ENCODE data around the gene NAA10. TPM values are rescaled to one million over a fixed set of nuclear protein-coding genes. Genes with fewer than 3 reads are reported as not detected.
"Not testable (repeated sequence)": the region's sequence is repeated elsewhere in the genome, so short reads cannot be mapped to it uniquely, and the experiment has no call there.

NAA10 gene
- 100 to 1,000 TPM in 2 of 8 experiments, 10 to 100 TPM in 6; 48.3 to 121 (median 71.4) TPM for total RNA-seq

DNA sequence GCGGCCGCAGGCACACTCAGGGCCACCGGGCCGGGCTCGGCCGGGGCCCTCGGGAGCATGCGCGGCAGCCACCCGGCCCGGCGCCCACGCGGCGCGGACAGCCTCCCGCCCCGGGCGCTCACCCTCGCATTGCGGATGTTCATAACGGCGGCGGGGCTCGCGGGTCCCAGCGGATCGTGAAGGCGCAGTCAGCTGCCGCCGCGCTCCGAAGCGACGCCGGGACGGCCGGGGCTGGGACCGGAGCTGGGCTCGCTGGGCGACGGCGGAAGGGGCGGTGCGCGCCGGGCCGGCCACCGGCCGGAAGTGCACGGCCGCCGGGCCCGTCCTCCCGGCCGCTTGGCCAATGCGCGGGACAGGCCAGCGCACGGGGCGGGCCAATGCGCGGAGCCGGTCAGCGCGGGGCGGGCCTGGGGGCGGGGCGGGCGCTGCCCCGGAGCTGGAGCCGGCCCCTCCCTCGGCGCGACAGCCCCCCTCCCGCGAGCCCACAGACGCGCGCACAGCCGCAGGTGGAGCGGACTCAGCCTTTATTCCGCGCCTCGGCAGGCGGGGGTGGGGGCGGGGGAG is at the start of gene NAA10:
Gene NAA10, minus strand, starts transcription at position 276 of the 564 bp plus-strand sequence. Its CDS starts 133 bp downstream, at position 143.
- Histone ChIP-seq H3K4me1 (replicated peaks in 1 of 2) (peaks cover 6 to 7% of the 10 kb centered on the region in 2 donors), H3K4me3 (peak within 1 kb of the TSS; percentile 64 to 96 (median 88)), H3K27ac (peak within 1 kb of the TSS; percentile 68 to 83)
- ATAC-seq (replicated peaks in 6 of 8) = peak; percentile 89 to 98 (median 97)
- no CpG with 5 or more reads among the region's 87 CpGs for WGBS, 10 experiments
- in situ Hi-C loops (cut with MboI; ENCODE audit: low pct_unique_long_range_greater_than_20kb in 2 of 9, low sequenced_read_pairs in 9 of 9, unreplicated experiment in 9 of 9) = no loop called here

DNA sequence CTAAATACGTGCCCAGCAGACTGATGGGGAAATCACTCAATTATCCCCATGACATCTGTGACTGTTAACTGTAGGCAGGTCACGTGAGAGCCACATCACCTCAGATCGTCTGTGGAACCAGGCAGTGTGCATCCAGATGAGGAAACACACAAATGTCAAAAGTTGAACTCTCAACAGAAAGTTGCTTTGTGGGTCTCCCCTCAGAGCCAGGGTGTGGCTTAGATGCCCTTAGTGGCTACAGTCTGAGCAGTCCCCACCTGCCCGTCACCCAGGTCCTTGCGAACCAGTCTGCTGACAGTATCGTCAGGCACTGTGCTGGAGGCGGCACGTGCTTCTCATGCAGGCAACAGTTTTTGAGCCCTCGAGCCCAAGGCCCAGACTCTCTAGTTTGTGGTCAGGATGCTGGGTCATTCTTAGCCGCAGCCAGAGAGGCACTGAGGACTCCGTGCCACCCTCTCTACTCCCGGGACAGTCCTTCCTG is 48.5 kb upstream of the NAA10 start:
- WGBS, 10 experiments = 20% methylated on average over 1 of the region's 12 CpGs; no CpG with 5 or more reads in 9 of the 10 experiments
- H3K4me3 ChIP-seq = no peak overlapping the region
- no peak for ATAC-seq (replicated peaks in 6 of 8)
- H3K27ac ChIP-seq = no peak overlapping the region
- H3K4me1 ChIP-seq (replicated peaks in 1 of 2) = peaks cover 11 to 21% of the 10 kb centered on the region in 2 donors
- in situ Hi-C loops (cut with MboI; ENCODE audit: low pct_unique_long_range_greater_than_20kb in 2 of 9, low sequenced_read_pairs in 9 of 9, unreplicated experiment in 9 of 9) = no loop called here

DNA sequence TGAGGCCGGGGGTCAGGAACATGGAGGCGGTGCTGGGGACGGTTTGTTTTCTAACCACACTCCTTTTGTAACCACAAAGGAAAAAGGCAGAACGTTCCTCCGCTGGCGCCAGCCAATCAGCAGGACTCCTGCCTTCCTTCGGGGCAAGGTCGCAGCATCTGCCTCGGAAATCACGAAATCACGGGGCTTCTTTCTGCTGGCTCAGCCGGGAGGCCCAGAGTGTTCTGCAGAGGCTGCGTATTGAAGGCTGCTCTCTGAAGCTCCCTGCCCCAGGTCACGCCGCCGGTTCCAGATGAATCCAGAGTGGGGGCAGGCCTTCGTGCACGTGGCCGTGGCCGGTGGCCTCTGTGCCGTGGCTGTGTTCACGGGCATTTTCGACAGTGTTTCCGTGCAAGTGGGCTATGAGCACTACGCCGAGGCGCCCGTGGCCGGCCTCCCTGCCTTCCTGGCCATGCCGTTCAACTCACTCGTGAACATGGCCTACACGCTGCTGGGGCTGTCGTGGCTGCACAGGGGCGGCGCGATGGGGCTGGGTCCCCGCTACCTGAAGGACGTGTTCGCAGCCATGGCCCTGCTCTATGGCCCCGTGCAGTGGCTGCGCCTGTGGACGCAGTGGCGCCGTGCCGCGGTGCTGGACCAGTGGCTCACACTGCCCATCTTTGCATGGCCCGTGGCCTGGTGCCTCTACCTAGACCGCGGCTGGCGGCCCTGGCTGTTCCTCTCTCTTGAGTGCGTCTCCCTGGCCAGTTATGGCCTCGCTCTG is 47.1 kb upstream of the NAA10 start:
- ATAC-seq (replicated peaks in 6 of 8) = peak in 4 of 8 experiments; percentile 32 to 45 (median 40)
- 50 to 58% methylated on average over 1 to 3 of the region's 52 CpGs; no CpG with 5 or more reads in 8 of the 10 experiments for WGBS, 10 experiments
- no peak overlapping the region for H3K4me3 ChIP-seq
- H3K27ac ChIP-seq = peak overlapping the region in 1 of 2 donors; percentile 75
- peaks cover 11 to 21% of the 10 kb centered on the region in 2 donors for H3K4me1 ChIP-seq (replicated peaks in 1 of 2)
- in situ Hi-C loops (cut with MboI; ENCODE audit: low pct_unique_long_range_greater_than_20kb in 2 of 9, low sequenced_read_pairs in 9 of 9, unreplicated experiment in 9 of 9) = no loop called here

DNA sequence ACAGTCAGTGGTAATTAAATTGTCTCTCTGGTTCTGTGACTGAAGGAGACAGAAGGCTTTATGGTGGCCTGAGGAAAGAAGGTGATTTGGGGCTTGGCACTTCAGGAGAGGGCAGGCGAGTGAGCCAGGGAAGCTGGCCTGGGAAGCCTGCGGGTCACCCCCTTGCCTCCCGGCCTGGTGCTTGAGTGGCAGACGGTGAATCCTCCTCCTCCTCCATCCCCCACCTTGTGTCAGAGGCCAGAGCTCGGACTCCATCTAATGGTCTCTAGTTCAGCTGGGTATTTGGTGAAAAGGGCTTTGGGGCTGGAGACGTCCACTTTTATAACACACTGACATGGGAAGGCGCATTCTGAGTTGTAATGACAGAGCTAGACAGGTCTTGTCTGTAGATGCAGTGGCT is 46.4 kb upstream of the NAA10 start:
- Histone ChIP-seq H3K27ac (peak overlapping the region in 1 of 2 donors; percentile 75), H3K4me3 (no peak overlapping the region), H3K4me1 (replicated peaks in 1 of 2) (peaks cover 11 to 21% of the 10 kb centered on the region in 2 donors)
- in situ Hi-C loops (cut with MboI; ENCODE audit: low pct_unique_long_range_greater_than_20kb in 2 of 9, low sequenced_read_pairs in 9 of 9, unreplicated experiment in 9 of 9) = no loop called here
- peak in 1 of 8 experiments; percentile 15 for ATAC-seq (replicated peaks in 6 of 8)
- 37 to 100% (median 70%) methylated on average over 1 to 2 of the region's 7 CpGs; no CpG with 5 or more reads in 6 of the 10 experiments for whole genome bisulfite sequencing, 10 experiments

DNA sequence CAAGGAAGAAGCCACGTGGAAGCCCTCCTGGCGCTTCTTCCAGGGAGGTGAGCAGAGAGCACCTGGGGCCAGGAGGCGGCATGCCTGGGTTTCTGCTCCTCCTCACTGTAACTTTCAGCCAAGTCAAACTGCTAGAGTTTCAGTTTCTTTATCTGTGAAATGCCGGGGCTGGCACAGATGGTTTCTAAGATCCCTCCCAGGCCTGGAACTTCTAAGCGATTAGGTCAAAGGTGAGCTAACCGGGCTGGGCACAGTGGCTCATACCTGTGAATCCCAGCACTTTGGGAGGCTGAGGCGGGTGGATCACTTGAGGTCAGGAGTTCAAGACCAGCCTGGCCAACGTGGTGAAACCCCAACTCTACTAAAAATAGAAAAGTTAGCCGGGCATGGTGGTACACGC is 45.6 kb upstream of the NAA10 start:
- in situ Hi-C loops (cut with MboI; ENCODE audit: low pct_unique_long_range_greater_than_20kb in 2 of 9, low sequenced_read_pairs in 9 of 9, unreplicated experiment in 9 of 9); H3K4me3 ChIP-seq; ATAC-seq (replicated peaks in 6 of 8); H3K27ac ChIP-seq: not testable (repeated sequence)
- peaks cover 6 to 15% of the 10 kb centered on the region in 2 donors for H3K4me1 ChIP-seq (replicated peaks in 1 of 2)
- WGBS, 10 experiments = no CpG with 5 or more reads among the region's 10 CpGs

DNA sequence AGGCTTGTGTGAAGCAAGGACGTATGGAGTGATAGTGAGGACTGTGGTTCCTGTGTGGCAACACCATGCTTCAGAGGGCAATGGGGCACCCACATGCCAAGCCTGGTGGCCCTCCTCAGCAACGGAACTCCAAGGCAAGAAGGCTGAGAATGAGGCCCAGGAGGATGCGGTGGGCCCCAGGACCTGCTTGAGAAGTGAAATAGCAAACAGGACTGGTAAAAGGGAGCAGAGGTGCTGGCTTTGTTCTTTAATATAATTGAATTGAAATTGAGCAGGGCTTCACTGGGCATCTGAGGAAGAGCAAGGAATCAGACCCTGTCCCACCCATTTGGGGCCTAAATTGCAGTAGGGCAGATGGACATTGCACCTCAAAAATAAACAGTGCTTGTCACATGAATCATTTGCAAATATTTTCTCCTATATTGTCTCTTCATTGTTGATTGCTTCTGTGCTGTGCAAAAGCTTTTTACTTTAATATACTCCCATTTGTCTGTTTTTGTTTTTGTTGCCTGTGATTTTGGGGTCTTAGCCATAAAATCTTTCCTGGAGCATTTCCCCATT is 40.0 kb upstream of the NAA10 start:
- Histone ChIP-seq H3K27ac (peak overlapping the region in 1 of 2 donors; percentile 100), H3K4me3 (no peak overlapping the region), H3K4me1 (replicated peaks in 1 of 2) (peaks cover 11 to 13% of the 10 kb centered on the region in 2 donors)
- no peak for ATAC-seq (replicated peaks in 6 of 8)
- WGBS, 10 experiments = 56% methylated on average over 2 of the region's 3 CpGs; no CpG with 5 or more reads in 9 of the 10 experiments
- in situ Hi-C loops (cut with MboI; ENCODE audit: low pct_unique_long_range_greater_than_20kb in 2 of 9, low sequenced_read_pairs in 9 of 9, unreplicated experiment in 9 of 9) = no loop called here

DNA sequence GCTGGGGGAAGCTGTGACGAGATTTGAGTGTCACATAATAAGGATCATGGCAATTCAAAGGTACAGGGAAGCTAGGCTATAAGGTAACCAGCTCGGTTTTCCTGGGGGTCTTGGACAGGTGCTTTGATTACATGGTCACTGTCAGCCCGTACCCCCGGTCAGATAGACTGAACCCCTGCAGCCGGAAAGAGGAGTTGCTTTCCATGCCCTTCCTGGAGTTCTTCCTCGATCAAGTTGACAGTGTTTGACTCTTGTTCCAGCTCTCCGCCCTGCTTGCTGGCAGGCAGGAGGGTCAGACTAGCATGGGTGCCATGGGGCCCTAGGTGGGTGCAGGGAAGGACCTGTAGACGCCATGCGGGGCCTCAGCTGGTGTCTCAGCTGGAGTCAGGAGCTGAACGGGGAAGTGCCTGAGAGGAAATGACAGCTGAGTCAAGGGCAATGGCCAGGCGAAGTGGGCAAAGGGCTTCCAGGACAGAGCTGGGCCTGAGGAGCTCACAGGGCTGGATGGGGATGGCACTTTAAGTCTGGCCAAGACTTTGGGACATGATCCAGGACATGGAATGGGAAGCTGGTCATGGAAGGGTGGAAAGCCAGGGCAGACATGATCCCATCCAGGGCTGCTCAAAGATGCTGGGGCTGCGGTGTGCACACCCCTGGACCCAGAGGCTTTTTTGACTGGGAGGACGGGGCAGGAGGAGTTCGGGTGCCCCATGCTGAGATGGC is 39.3 kb upstream of the NAA10 start:
- WGBS, 10 experiments = 22 to 85% (median 70%) methylated on average over 1 to 6 of the region's 14 CpGs; no CpG with 5 or more reads in 6 of the 10 experiments
- in situ Hi-C loops (cut with MboI; ENCODE audit: low pct_unique_long_range_greater_than_20kb in 2 of 9, low sequenced_read_pairs in 9 of 9, unreplicated experiment in 9 of 9) = no loop called here
- peak overlapping the region; percentile 99 to 100 for H3K27ac ChIP-seq
- peak overlapping the region in 1 of 5 donors; percentile 93 for H3K4me3 ChIP-seq
- no peak for ATAC-seq (replicated peaks in 6 of 8)
- H3K4me1 ChIP-seq (replicated peaks in 1 of 2) = peaks cover 11 to 13% of the 10 kb centered on the region in 2 donors

DNA sequence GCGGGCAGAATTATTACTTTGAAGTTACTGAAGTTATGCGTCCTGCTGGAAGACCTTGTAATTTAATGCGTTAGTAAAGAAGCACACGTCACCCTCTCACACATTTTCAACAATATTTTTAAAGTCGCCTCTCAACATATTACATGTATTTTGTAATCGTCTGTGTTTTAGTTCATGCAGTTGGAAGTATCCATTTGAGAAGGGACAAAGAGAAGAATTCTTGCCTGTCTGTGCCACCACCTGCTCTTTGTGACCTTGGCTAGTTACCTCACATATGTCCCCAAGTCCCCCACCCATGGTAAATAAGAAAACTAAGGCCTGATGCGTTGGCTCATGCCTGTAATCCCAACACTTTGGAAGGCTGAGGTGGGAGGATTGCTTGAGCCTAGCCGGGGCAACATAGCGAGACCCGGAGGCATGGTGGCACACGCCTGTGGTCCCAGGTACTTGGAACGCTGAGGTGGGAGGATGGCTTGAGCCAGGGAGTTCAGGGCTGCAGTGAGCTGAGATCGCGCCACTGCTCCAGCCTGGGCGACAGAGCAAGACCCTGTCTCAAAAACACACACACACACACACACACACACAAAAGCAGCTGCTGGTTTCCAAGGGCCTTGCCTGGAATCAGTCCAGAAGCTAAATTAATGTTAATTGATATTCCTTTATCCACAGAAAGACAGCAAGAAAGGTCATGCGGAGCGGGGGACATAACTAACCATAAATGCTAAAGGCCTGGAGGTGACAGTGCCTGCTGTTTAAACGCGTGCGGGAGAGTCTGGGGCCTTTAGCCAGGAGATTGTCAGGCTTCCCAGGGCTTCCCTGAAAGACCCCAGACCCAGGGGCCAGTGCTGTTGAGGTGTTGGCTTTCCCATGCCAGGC is 38.5 kb upstream of the NAA10 start:
- WGBS, 10 experiments = 0 to 50% methylated on average over 4 to 9 of the region's 20 CpGs; no CpG with 5 or more reads in 8 of the 10 experiments
- H3K4me1 ChIP-seq (replicated peaks in 1 of 2) = peaks cover 14 to 15% of the 10 kb centered on the region in 2 donors
- peak overlapping the region; percentile 84 to 94 (median 92) for H3K4me3 ChIP-seq
- ATAC-seq (replicated peaks in 6 of 8) = no peak
- H3K27ac ChIP-seq = peak overlapping the region; percentile 99 to 100
- in situ Hi-C loops (cut with MboI; ENCODE audit: low pct_unique_long_range_greater_than_20kb in 2 of 9, low sequenced_read_pairs in 9 of 9, unreplicated experiment in 9 of 9) = no loop called here

DNA sequence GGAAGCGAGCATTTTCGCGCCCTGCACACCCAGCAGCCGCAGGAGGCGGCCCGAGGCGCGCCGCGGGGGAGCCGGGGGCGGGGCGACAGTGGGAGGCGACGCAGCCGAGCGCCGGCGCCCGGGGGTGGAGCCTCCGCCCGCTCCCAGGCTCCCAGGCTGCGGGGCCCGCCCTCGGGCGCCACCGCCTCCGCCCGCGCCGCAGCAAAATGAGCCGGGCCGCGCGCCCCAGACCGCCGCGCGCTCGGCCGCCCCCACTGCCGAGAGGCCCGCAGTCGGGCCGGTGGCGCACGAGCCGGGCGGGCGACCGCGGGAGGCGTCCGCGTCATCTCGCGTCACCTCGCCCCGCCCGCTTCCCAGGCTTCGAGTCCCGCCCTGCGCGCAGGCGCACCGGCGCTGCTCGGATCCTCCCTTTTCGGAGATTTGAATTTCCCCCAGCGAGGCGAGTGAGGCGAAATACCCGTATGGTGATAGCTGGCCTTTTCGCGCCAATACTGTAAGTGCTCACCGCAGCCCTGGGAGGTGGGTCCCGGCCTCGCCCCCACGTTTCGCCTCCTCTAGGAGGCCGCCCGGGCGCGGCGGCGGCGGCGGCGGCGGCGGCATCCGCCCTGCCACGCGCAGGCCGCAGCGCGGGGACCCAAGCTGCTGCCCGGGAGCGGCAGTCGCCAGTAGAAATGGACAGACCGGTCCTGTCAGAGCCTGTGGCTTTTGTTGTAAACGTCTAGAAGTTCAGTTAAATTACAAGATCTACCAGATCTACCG is 37.7 kb upstream of the NAA10 start, which contains the start of gene TMEM187:
Gene TMEM187, plus strand, starts transcription at position 387 of the 759 bp plus-strand sequence. CDS start 9,309 bp downstream, outside the sequence.
- ATAC-seq (replicated peaks in 6 of 8) = peak; percentile 48 to 64 (median 58)
- H3K4me1 ChIP-seq (replicated peaks in 1 of 2) = peaks cover 20 to 23% of the 10 kb centered on the region in 2 donors
- WGBS, 10 experiments = 0 to 52% methylated on average over 13 to 19 of the region's 103 CpGs; no CpG with 5 or more reads in 8 of the 10 experiments
- H3K4me3 ChIP-seq = peak within 1 kb of the TSS; percentile 84 to 94 (median 92)
- peak within 1 kb of the TSS; percentile 99 to 100 for H3K27ac ChIP-seq
- in situ Hi-C loops (cut with MboI; ENCODE audit: low pct_unique_long_range_greater_than_20kb in 2 of 9, low sequenced_read_pairs in 9 of 9, unreplicated experiment in 9 of 9) = no loop called here

DNA sequence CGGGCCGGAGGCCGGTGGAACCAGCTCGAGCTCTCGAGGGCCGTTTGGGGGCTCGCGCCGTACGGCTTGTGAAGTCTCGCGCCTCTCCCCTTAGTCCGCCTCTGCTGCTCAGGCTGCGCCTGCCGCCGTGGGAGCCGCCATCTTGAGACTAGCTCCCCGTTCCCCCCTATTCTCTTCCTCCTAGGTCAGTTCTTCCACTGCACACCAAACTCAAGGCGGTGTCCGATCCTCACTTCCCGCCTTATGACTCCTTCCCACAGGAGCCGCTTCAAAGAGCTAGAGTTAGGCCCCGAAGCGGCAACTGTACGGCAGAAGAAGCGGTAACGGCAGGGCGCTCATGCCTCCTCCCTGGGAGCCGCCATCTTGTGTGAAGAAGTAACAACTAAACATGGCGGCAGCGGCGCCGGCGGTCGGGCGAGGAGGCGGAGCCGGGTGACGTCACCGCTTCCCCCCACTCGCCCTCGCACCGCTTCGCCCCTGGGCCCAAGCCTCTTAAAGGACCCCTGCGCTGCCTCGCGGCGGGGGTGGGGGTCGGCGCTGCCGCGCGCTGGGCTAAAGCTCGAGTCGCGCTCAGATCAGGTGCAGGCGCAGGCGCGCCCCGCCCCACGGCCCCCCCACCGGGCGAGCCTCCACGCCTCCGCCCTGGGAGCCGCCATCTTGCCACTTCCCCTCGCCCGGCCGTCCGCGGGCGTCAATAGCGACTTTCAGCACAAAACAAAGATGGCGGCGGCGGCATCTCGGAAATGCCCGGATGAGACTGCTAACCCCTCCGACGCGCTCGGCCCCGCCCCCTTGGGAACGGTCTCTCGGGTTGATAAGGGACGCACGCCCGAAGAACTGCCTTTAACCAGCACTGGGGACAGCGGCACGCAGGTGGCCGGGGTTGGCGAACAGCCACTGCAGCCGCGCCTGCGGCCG is 36.9 kb upstream of the NAA10 start, which contains the start of gene HCFC1:
Gene HCFC1, minus strand, starts transcription at position 369 of the 918 bp plus-strand sequence. CDS start 978 bp downstream, outside the sequence.
- peak; percentile 22 to 71 (median 59) for ATAC-seq (replicated peaks in 6 of 8)
- peak within 1 kb of the TSS; percentile 84 to 94 (median 92) for H3K4me3 ChIP-seq
- WGBS, 10 experiments = 32% methylated on average over 12 of the region's 96 CpGs; no CpG with 5 or more reads in 9 of the 10 experiments
- H3K27ac ChIP-seq = peak within 1 kb of the TSS; percentile 99 to 100
- in situ Hi-C loops (cut with MboI; ENCODE audit: low pct_unique_long_range_greater_than_20kb in 2 of 9, low sequenced_read_pairs in 9 of 9, unreplicated experiment in 9 of 9) = no loop called here
- H3K4me1 ChIP-seq (replicated peaks in 1 of 2) = peaks cover 27 to 30% of the 10 kb centered on the region in 2 donors
